ENCODE data around the gene CDC37.

DNA sequence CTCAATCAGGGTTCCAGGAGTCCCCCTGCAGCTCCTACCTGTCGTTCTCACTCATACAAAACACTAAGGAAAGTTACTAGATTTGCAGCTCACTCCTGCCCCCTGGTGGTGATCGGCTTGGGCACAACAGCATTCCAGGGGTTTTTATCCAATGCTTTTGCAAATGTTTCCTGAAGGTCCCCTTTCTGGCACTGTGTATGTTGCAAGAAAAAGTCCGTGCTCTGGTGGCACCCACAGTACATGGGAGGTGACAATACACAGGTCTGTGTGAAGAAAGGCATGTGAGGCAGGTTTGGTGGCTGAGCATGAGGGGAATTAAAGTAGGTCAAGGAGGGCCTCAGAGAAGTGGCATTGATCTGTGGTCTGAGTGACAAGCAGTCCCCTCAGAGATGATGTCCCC is 14.4 kb downstream of the CDC37 start:
- TF ChIP-seq ISL1 (CRISPR knock-in tag; IDR thresholded peaks at IDR 0.05): no peak
- TF ChIP-seq ZNF8 (CRISPR knock-in tag; IDR thresholded peaks at IDR 0.05): no peak
- no peak for TF ChIP-seq SNAI2 (CRISPR knock-in tag; IDR thresholded peaks at IDR 0.05)
- TF ChIP-seq, protein P1, sequence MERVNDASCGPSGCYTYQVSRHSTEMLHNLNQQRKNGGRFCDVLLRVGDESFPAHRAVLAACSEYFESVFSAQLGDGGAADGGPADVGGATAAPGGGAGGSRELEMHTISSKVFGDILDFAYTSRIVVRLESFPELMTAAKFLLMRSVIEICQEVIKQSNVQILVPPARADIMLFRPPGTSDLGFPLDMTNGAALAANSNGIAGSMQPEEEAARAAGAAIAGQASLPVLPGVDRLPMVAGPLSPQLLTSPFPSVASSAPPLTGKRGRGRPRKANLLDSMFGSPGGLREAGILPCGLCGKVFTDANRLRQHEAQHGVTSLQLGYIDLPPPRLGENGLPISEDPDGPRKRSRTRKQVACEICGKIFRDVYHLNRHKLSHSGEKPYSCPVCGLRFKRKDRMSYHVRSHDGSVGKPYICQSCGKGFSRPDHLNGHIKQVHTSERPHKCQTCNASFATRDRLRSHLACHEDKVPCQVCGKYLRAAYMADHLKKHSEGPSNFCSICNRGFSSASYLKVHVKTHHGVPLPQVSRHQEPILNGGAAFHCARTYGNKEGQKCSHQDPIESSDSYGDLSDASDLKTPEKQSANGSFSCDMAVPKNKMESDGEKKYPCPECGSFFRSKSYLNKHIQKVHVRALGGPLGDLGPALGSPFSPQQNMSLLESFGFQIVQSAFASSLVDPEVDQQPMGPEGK (CRISPR knock-in tag; IDR thresholded peaks at IDR 0.05; ENCODE audit: borderline replicate concordance): no peak
